Mesenchymal stem cell (in vitro differentiated cells and primary cell): ENCODE data around the gene CFAP52.

Experiments
- DNase-seq: peaks from one replicate; pipeline ENCODE4 v3.0.0-alpha.2; 2013
- H2AFZ ChIP-seq: one replicate; pipeline ENCODE4 v1.6.1; 2013; ENCODE audit warnings: low read depth, mild to moderate bottlenecking, control low read depth, inconsistent platforms, low read length, moderate library complexity
- H2AK5ac ChIP-seq: 2 replicates; pipeline ENCODE4 v1.6.1; 2013; ENCODE audit warnings: low read length, moderate library complexity, mild to moderate bottlenecking, inconsistent platforms; ENCODE audit not compliant: severe bottlenecking
- H2BK120ac ChIP-seq: one replicate; pipeline ENCODE4 v1.6.1; 2013; ENCODE audit warnings: low read depth, mild to moderate bottlenecking, inconsistent platforms, low read length, moderate library complexity
- H2BK12ac ChIP-seq, 2 experiments: one replicate each; pipeline ENCODE4 v1.6.1; 2013; ENCODE audit warnings: inconsistent platforms in 2 of 2, low read length in 2 of 2, mild to moderate bottlenecking in 2 of 2, moderate library complexity in 2 of 2, control low read depth in 1 of 2
- H2BK15ac ChIP-seq: one replicate; pipeline ENCODE4 v1.6.1; 2013; ENCODE audit warnings: mild to moderate bottlenecking, low read depth, inconsistent platforms; ENCODE audit not compliant: poor library complexity, severe bottlenecking
- H2BK5ac ChIP-seq: 2 replicates; pipeline ENCODE4 v1.6.1; 2013; ENCODE audit warnings: low read depth, mild to moderate bottlenecking, low read length, control low read depth, inconsistent platforms; ENCODE audit not compliant: poor library complexity, severe bottlenecking
- H3K14ac ChIP-seq, 2 experiments: one replicate each; pipeline ENCODE4 v1.6.1; 2013; ENCODE audit warnings: inconsistent platforms in 2 of 2, low read length in 2 of 2, control low read depth in 1 of 2, mild to moderate bottlenecking in 1 of 2, moderate library complexity in 1 of 2
- H3K18ac ChIP-seq, 2 experiments: one replicate each; pipeline ENCODE4 v1.6.1; 2013; ENCODE audit warnings: inconsistent platforms in 2 of 2, low read length in 2 of 2, control low read depth in 1 of 2, low read depth in 1 of 2, mild to moderate bottlenecking in 1 of 2
- H3K23ac ChIP-seq, 2 experiments: one replicate each; pipeline ENCODE4 v1.6.1; 2013; ENCODE audit warnings: inconsistent platforms in 2 of 2, low read length in 2 of 2, mild to moderate bottlenecking in 2 of 2, moderate library complexity in 2 of 2, control low read depth in 1 of 2
- H3K27ac ChIP-seq: 2 replicates; pipeline ENCODE4 v1.5.1; 2013; ENCODE audit warnings: mild to moderate bottlenecking, moderate library complexity, low read length, control low read depth, inconsistent platforms; ENCODE audit not compliant: poor library complexity, severe bottlenecking
- H3K27me3 ChIP-seq, 2 experiments: 2 replicates each; pipeline versions ENCODE4 v1.6.1 to v1.7.0; 2013; ENCODE audit warnings: low read length in 2 of 2, mild to moderate bottlenecking in 2 of 2, moderate library complexity in 2 of 2, control low read depth in 1 of 2, inconsistent platforms in 1 of 2; ENCODE audit not compliant: control insufficient read depth in 1 of 2, insufficient read depth in 1 of 2
- H3K36me3 ChIP-seq, 2 experiments: 2 replicates each; pipeline versions ENCODE4 v1.6.1 to v1.7.0; 2013; ENCODE audit warnings: low read length in 2 of 2, control low read depth in 1 of 2, inconsistent platforms in 1 of 2, low read depth in 1 of 2, mild to moderate bottlenecking in 1 of 2; ENCODE audit not compliant: insufficient read depth in 2 of 2, control insufficient read depth in 1 of 2
- H3K4ac ChIP-seq, 2 experiments: one replicate each; pipeline ENCODE4 v1.6.1; 2013; ENCODE audit warnings: inconsistent platforms in 2 of 2, low read length in 2 of 2, mild to moderate bottlenecking in 2 of 2, moderate library complexity in 2 of 2, control low read depth in 1 of 2, low read depth in 1 of 2
- H3K4me1 ChIP-seq: 2 replicates; pipeline ENCODE4 v1.6.1; 2013; ENCODE audit warnings: low read depth, low read length, control low read depth; ENCODE audit not compliant: control insufficient read depth, insufficient read depth
- H3K4me2 ChIP-seq: 2 replicates; pipeline ENCODE4 v1.6.1; 2013; ENCODE audit warnings: low read length, mild to moderate bottlenecking, inconsistent platforms; ENCODE audit not compliant: poor library complexity, severe bottlenecking
- H3K4me3 ChIP-seq, 2 experiments: 2 replicates each; pipeline versions ENCODE4 v1.5.1 to v1.7.0; 2013; ENCODE audit warnings: low read length in 2 of 2, mild to moderate bottlenecking in 2 of 2, control low read depth in 1 of 2, low read depth in 1 of 2; ENCODE audit not compliant: insufficient read depth in 1 of 2
- H3K79me1 ChIP-seq: replicated peaks from 2 replicates; pipeline ENCODE4 v1.6.1; 2013; ENCODE audit warnings: mild to moderate bottlenecking, control low read depth, low read length, inconsistent platforms; ENCODE audit not compliant: poor library complexity, severe bottlenecking
- H3K9ac ChIP-seq: 2 replicates; pipeline ENCODE4 v1.7.0; 2013; ENCODE audit warnings: mild to moderate bottlenecking, low read length, moderate library complexity
- H3K9me3 ChIP-seq: 2 replicates; pipeline ENCODE4 v1.7.0; 2013; ENCODE audit warnings: mild to moderate bottlenecking, low read length; ENCODE audit not compliant: control insufficient read depth
- H4K8ac ChIP-seq: one replicate; pipeline ENCODE4 v1.6.1; 2013; ENCODE audit warnings: inconsistent platforms, mild to moderate bottlenecking, low read length, moderate library complexity
- H4K91ac ChIP-seq: one replicate; pipeline ENCODE4 v1.6.1; 2013; ENCODE audit warnings: mild to moderate bottlenecking, low read length, inconsistent platforms
- WGBS: methylation state at CpG from one replicate; pipeline ENCODE4 v1.1.7; 2013; ENCODE audit warnings: mixed read lengths; 5-methylcytosine and 5-hydroxymethylcytosine counted together

Gene CFAP52

DNA sequence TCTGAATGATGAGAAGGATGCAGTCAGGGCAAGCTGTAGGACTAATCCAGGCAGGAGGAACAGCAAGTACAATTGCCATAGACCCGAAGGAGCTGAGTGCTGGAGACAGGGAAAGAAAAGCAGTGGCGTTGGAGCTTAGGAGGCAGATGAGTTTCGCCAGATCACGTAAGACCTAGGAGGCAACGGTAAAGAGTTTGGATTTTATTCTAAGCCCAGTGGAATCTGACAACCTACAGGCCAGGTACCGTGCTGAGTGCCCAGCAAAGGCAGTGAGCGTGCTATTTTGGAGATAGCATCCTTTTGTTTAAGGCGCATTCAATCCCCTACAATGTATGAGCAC lies 70.1 kb downstream of the CFAP52 start:
- no peak overlapping the region for H4K8ac ChIP-seq
- H3K36me3 ChIP-seq = no peaks in the 10 kb centered on the region
- peaks cover 6% of the 10 kb centered on the region for H3K4me1 ChIP-seq

GRCh38 chr17:9647014-9647413 lies 70.6 kb downstream of the CFAP52 start:
- Histone ChIP-seq H3K9me3 (no peaks in the 10 kb centered on the region), H2AK5ac (no peak overlapping the region), H2BK12ac (no peak overlapping the region), H3K4me3 (no peak overlapping the region), H3K79me1 (peaks cover 6% of the 10 kb centered on the region), H2BK15ac (no peak overlapping the region), H3K23ac (no peak overlapping the region), H3K27ac (no peak overlapping the region), H3K4me2 (no peak overlapping the region), H3K27me3 (peaks cover 0 to 32% of the 10 kb centered on the region in 2 experiments), H2AFZ (no peak overlapping the region), H3K14ac (no peak overlapping the region), H3K4me1 (peaks cover 6% of the 10 kb centered on the region), H3K4ac (no peak overlapping the region), H3K36me3 (no peaks in the 10 kb centered on the region), H2BK5ac (no peak overlapping the region), H3K18ac (no peak overlapping the region), H4K8ac (no peak overlapping the region), H3K9ac (no peak overlapping the region), H2BK120ac (no peak overlapping the region), H4K91ac (no peak overlapping the region)
- DNase-seq = peak; percentile 4
- WGBS = 9% methylated on average over 4 of the region's 4 CpGs

More for the DNA sequence above, 70.1 kb downstream of the CFAP52 start:
- Histone ChIP-seq H3K9me3 (no peaks in the 10 kb centered on the region), H3K4me2 (peak overlapping the region; percentile 59), H3K18ac (peak overlapping the region in 1 of 2 experiments; percentile 0), H3K27me3 (peaks cover 0 to 32% of the 10 kb centered on the region in 2 experiments), H4K91ac (no peak overlapping the region), H3K4ac (no peak overlapping the region), H2BK12ac (no peak overlapping the region), H3K4me3 (no peak overlapping the region), H2BK15ac (no peak overlapping the region), H2AFZ (no peak overlapping the region), H3K79me1 (peaks cover 6% of the 10 kb centered on the region), H2AK5ac (no peak overlapping the region), H2BK120ac (no peak overlapping the region), H3K14ac (no peak overlapping the region), H2BK5ac (peak overlapping the region; percentile 48), H3K27ac (peak overlapping the region; percentile 24), H3K23ac (peak overlapping the region in 1 of 2 experiments; percentile 84), H3K9ac (no peak overlapping the region)
- WGBS = 21% methylated on average over 8 of the region's 8 CpGs
- DNase-seq = no peak

- no peak overlapping the region for H3K14ac ChIP-seq
- H2BK15ac ChIP-seq = no peak overlapping the region
- 46% methylated on average over 3 of the region's 3 CpGs for WGBS
- peak; percentile 23 for DNase-seq
- H2AFZ ChIP-seq = no peak overlapping the region
- H3K27me3 ChIP-seq = peaks cover 0 to 28% of the 10 kb centered on the region in 2 experiments
- H3K27ac ChIP-seq = peak overlapping the region; percentile 84
- no peak overlapping the region for H4K91ac ChIP-seq
- peaks cover 6% of the 10 kb centered on the region for H3K4me1 ChIP-seq
- peak overlapping the region; percentile 76 for H2AK5ac ChIP-seq
- no peak overlapping the region for H3K4me3 ChIP-seq
- peak overlapping the region in 1 of 2 experiments; percentile 21 for H3K18ac ChIP-seq
- peak overlapping the region; percentile 6 for H2BK120ac ChIP-seq
- no peak overlapping the region for H3K4me2 ChIP-seq
- no peak overlapping the region for H4K8ac ChIP-seq
- no peaks in the 10 kb centered on the region for H3K36me3 ChIP-seq
- no peak overlapping the region for H2BK5ac ChIP-seq
- H3K79me1 ChIP-seq = peaks cover 13% of the 10 kb centered on the region
- H3K9ac ChIP-seq = no peak overlapping the region
- H2BK12ac ChIP-seq = no peak overlapping the region
- no peak overlapping the region for H3K4ac ChIP-seq
- H3K23ac ChIP-seq = no peak overlapping the region
- no peaks in the 10 kb centered on the region for H3K9me3 ChIP-seq
Measured at GRCh38 chr17:9648521-9649110, 72.2 kb downstream of the CFAP52 start.

GRCh38 chr17:9658593-9659211 lies 82.3 kb downstream of the CFAP52 start:
- H4K91ac ChIP-seq = no peak overlapping the region
- no peak overlapping the region for H4K8ac ChIP-seq
- H2BK5ac ChIP-seq = no peak overlapping the region
- peaks cover 22% of the 10 kb centered on the region for H3K79me1 ChIP-seq
- no peak overlapping the region for H2AK5ac ChIP-seq
- DNase-seq = peak; percentile 36
- no peak overlapping the region for H3K14ac ChIP-seq
- no peaks in the 10 kb centered on the region for H3K9me3 ChIP-seq
- WGBS = 74% methylated on average over 4 of the region's 4 CpGs
- no peak overlapping the region for H2BK12ac ChIP-seq
- H2BK15ac ChIP-seq = no peak overlapping the region
- no peaks in the 10 kb centered on the region for H3K4me1 ChIP-seq
- H3K36me3 ChIP-seq = peaks cover 0 to 10% of the 10 kb centered on the region in 2 experiments
- H2AFZ ChIP-seq = no peak overlapping the region
- H3K4ac ChIP-seq = no peak overlapping the region
- no peak overlapping the region for H2BK120ac ChIP-seq
- no peak overlapping the region for H3K4me3 ChIP-seq
- H3K18ac ChIP-seq = no peak overlapping the region
- no peak overlapping the region for H3K4me2 ChIP-seq
- H3K23ac ChIP-seq = no peak overlapping the region
- peaks cover 0 to 10% of the 10 kb centered on the region in 2 experiments for H3K27me3 ChIP-seq
- H3K27ac ChIP-seq = no peak overlapping the region
- no peak overlapping the region for H3K9ac ChIP-seq
